Measurements from ENCODE around the gene WDFY4.

- TF ChIP-seq TAF1 (IDR thresholded peaks at IDR 0.05; ENCODE audit: low read depth): no peak
- TF ChIP-seq CEBPB (IDR thresholded peaks at IDR 0.05): no peak
- TF ChIP-seq MAX (IDR thresholded peaks at IDR 0.05): no peak
- TF ChIP-seq EP300 (IDR thresholded peaks at IDR 0.05; ENCODE audit: borderline replicate concordance): no peak
- TF ChIP-seq ZBTB7A (IDR thresholded peaks at IDR 0.05; ENCODE audit: low read depth): no peak
- no peak for TF ChIP-seq YY1 (IDR thresholded peaks at IDR 0.05; ENCODE audit: low read depth)
- TF ChIP-seq USF1 (IDR thresholded peaks at IDR 0.05): no peak
- TF ChIP-seq NFIC (IDR thresholded peaks at IDR 0.05): no peak
- TF ChIP-seq EGR1 (IDR thresholded peaks at IDR 0.05): no peak
These were observed 220.2 kb downstream of the WDFY4 start for GRCh38 chr10:48904861-48905260.

Measured in Ishikawa (cell line).